NB4 (cell line): ENCODE measurements around the gene OPCML.

Source experiments
- DNase-seq: peaks from one replicate; pipeline ENCODE4 v3.0.0; 2010; ENCODE audit warnings: low read depth
- H3K4me3 ChIP-seq: one replicate; pipeline ENCODE4 v1.5.1; 2011; ENCODE audit warnings: mild to moderate bottlenecking, low read depth, low read length, moderate library complexity
- MYC ChIP-seq: IDR thresholded peaks from 2 replicates; pipeline ENCODE4 v1.6.1; 2011; ENCODE audit warnings: low read depth, low read length
- POLR2A ChIP-seq: IDR thresholded peaks from 2 replicates; pipeline ENCODE4 v1.6.1; 2011; ENCODE audit warnings: mild to moderate bottlenecking; ENCODE audit not compliant: insufficient read length; ENCODE audit errors: extremely low read depth
- TF ChIP-seq, protein P1 (sequence below): IDR thresholded peaks from 2 replicates; pipeline ENCODE4 v1.6.1; 2011; ENCODE audit warnings: low read depth, low read length
- TF ChIP-seq, protein P2 (sequence below): IDR thresholded peaks from one replicate; pipeline ENCODE4 v1.5.1; 2012; ENCODE audit warnings: low read depth, low read length

OPCML gene

DNA sequence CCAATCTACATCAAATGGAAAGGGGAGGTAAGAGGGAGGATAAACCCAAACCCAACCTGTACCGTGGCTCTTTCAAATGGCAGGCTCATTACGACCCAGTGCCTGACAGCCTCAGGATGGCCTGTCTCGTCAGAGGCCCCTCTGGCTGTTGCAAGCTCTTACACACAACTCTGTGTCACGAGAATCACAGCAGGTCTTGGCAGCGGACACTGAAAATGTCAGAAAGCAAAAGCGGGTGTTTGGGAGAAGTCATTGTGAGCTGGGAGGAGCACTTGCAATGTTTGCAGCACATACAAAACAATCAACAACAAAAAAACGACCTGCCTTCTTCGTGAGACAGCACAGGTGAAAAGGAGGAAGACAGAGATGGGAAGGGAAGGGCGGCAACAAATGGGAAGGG is 248.1 kb downstream of the OPCML start:
- no peak for DNase-seq
- TF ChIP-seq, protein P1, sequence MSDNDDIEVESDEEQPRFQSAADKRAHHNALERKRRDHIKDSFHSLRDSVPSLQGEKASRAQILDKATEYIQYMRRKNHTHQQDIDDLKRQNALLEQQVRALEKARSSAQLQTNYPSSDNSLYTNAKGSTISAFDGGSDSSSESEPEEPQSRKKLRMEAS = no peak
- no peak for TF ChIP-seq MYC
- TF ChIP-seq, protein P2, sequence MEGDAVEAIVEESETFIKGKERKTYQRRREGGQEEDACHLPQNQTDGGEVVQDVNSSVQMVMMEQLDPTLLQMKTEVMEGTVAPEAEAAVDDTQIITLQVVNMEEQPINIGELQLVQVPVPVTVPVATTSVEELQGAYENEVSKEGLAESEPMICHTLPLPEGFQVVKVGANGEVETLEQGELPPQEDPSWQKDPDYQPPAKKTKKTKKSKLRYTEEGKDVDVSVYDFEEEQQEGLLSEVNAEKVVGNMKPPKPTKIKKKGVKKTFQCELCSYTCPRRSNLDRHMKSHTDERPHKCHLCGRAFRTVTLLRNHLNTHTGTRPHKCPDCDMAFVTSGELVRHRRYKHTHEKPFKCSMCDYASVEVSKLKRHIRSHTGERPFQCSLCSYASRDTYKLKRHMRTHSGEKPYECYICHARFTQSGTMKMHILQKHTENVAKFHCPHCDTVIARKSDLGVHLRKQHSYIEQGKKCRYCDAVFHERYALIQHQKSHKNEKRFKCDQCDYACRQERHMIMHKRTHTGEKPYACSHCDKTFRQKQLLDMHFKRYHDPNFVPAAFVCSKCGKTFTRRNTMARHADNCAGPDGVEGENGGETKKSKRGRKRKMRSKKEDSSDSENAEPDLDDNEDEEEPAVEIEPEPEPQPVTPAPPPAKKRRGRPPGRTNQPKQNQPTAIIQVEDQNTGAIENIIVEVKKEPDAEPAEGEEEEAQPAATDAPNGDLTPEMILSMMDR = no peak
- no peak overlapping the region for H3K4me3 ChIP-seq

DNA sequence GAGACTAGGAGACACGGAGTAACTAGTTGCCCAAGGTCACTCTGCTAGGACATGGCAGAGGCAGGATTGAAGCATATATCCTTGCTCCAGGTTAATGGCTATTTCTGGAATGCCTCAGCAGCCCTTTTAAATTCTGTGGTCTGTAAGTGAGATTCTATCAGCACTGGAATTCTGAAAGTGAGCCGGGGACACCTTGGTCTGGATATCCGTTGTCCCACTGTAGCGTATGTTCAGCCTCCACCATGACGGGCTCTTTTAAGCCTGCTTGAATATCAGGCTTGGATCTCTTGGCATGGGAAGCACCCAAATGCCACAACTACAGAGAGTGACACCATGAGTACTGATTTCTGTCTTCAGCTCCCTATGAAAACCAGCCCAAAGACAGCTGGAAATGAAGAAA is 254.4 kb downstream of the OPCML start:
- DNase-seq = no peak
- no peak overlapping the region for H3K4me3 ChIP-seq
- no peak for TF ChIP-seq MYC
- TF ChIP-seq POLR2A = no peak
- TF ChIP-seq, protein P1 = no peak
- TF ChIP-seq, protein P2 = no peak

DNA sequence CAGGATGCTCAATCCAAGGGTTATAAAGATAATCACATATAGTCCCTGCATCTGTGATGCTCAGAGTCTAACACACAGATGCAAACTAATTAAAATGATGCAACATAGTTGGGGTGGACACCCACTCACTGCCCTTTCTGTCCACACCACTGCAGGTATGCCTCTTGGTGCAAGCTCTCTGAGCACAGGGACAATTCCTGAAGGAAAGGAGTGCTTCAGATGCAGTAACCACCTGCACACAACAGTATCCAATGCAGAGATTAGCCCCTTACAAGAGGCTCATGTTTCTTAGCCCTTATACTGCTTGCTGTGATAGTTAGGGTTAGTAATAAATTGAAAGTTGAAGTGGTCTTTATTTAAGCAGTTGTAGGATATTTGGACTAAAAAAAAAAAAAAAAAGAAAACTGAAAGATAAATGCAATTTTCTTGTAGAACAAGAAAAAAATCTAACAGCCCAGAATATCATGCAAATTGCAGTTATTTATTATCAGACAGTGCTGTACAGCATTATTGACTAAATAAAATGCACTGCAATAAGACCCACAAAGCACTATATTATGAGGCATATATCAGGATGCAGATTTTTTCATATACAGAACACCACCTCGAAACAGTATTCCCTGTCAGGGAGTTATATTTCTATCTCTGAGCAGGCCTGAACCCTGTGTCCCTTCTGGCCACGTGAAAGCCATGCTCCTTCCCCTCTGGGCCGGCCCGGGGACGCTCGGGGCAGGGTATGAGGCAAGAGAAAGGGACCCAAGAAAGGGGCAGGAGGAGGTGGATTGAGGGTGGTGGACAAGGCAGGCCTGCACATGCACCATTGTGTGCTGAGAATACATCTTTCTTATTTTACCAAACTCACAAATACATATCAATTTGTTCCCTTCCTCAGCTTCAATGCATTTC is 260.2 kb downstream of the OPCML start:
- TF ChIP-seq, protein P1 = no peak
- TF ChIP-seq, protein P2 = no peak
- no peak for TF ChIP-seq MYC
- TF ChIP-seq POLR2A = no peak
- no peak for DNase-seq
- no peak overlapping the region for H3K4me3 ChIP-seq

DNA sequence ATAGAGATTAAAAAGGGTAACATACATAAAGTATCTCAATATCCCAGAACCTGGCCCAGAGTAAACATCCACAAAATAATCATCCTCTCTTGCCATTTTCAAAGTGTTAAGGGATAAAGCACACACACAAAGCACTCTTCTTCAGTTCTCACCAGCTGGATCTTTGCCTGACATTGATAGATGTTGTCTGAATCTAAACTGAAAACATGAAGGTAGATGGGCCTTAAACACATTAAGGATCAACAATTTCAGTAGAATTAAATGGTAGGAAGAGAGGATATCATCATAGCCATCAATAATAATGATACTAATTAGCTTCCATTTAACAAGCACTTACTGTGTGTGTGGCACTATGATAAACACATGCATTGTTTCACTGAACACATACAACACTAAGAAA is 261.1 kb downstream of the OPCML start:
- TF ChIP-seq, protein P2 = no peak
- TF ChIP-seq POLR2A (no peak), MYC (no peak)
- TF ChIP-seq, protein P1 = no peak
- no peak for DNase-seq

DNA sequence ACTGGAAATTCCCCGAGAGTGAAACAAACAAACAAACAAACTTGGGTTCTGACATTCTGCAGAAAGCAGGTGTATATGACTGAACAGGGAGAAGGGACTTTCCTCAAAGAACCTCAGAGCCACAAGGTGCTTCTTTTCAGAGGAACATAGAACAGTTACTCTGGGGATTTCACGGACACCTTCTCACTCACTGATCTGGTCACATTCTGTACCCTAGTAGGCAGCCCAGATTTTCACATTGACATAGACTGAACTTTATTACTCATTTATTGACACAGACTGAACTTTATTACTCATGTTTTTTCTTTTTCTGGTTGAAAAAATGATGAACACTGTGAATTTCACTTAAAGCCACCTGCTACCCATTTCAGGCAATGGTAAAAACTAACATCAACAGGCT is 263.0 kb downstream of the OPCML start:
- TF ChIP-seq, protein P2 = no peak
- TF ChIP-seq, protein P1 = no peak
- DNase-seq = no peak
- no peak overlapping the region for H3K4me3 ChIP-seq

More for the DNA sequence above, 261.1 kb downstream of the OPCML start:
- H3K4me3 ChIP-seq = no peak overlapping the region
